Left ventricle myocardium inferior (tissue), 1 donor: ENCODE results near the gene BRCA1. TPM values are rescaled to one million over a fixed set of nuclear protein-coding genes. Genes with fewer than 3 reads are reported as not detected.
"Not testable (repeated sequence)": the region's sequence is repeated elsewhere in the genome, so short reads cannot be mapped to it uniquely, and the experiment has no call there.

ENCODE experiments used
- DNase-seq: peaks from one replicate; pipeline ENCODE4 v3.0.0-alpha.2; 2020
- H3K27ac ChIP-seq: fragments of 200-600 bp; replicated peaks from 2 replicates; pipeline ENCODE4 v1.8.0; 2021
- H3K27me3 ChIP-seq: fragments of 200-600 bp; 2 replicates; pipeline ENCODE4 v1.8.0; 2021; ENCODE audit warnings: low read depth
- H3K36me3 ChIP-seq: fragments of 200-600 bp; 2 replicates; pipeline ENCODE4 v1.8.0; 2021
- H3K4me1 ChIP-seq: fragments of 200-600 bp; 2 replicates; pipeline ENCODE4 v1.8.0; 2021
- H3K4me3 ChIP-seq: fragments of 200-600 bp; 2 replicates; pipeline ENCODE4 v1.8.0; 2021; ENCODE audit warnings: mild to moderate bottlenecking, moderate library complexity
- H3K9me3 ChIP-seq: fragments of 200-600 bp; replicated peaks from 2 replicates; pipeline ENCODE4 v1.8.0; 2021
- CTCF ChIP-seq: fragments of 200-600 bp; IDR thresholded peaks from 2 replicates; pipeline ENCODE4 v1.8.0; 2021; ENCODE audit warnings: antibody characterized with exemption, mild to moderate bottlenecking, borderline replicate concordance
- intact Hi-C: fragments of 100-400 bp; cut with micrococcal nuclease; formaldehyde crosslinking; loops from one replicate; pipeline ENCODE4 v1.11.0; 2022
- total RNA-seq: library from RNA; stranded (reverse); fragmentation: NEBNext Ultra II Directional; extraction: Animal tissue kit (Norgen Biotek cat#: 25700); gene quantifications from one replicate; pipeline ENCODE4 v1.2.1, GENCODE V29; 2021
- donor health status: DM: no; HTN: yes; CAD: no; lungs with severe emphysema.

Gene BRCA1
- total RNA-seq, 1 donor from 2014 or later: 8.1 TPM

- Histone ChIP-seq H3K4me1 (no peaks in the 10 kb centered on the region), H3K27me3 (no peaks in the 10 kb centered on the region), H3K36me3 (no peaks in the 10 kb centered on the region), H3K27ac (no peak overlapping the region), H3K9me3 (no peaks in the 10 kb centered on the region), H3K4me3 (no peak overlapping the region)
- DNase-seq: no peak
- no peak for TF ChIP-seq CTCF
- intact Hi-C loops: no loop called here
These were observed 21.5 kb upstream of the BRCA1 start for GRCh38 chr17:43146649-43147048.

- TF ChIP-seq CTCF: no peak
- intact Hi-C loops: no loop called here
- Histone ChIP-seq H3K27ac (no peak overlapping the region), H3K36me3 (peaks cover 3% of the 10 kb centered on the region), H3K9me3 (no peaks in the 10 kb centered on the region), H3K4me3 (no peak overlapping the region), H3K4me1 (no peaks in the 10 kb centered on the region), H3K27me3 (no peaks in the 10 kb centered on the region)
- no peak for DNase-seq
These were observed 18.0 kb upstream of the BRCA1 start for GRCh38 chr17:43143201-43143600.

GRCh38 chr17:43142153-43142552 is 17.0 kb upstream of the BRCA1 start:
- Histone ChIP-seq H3K4me3 (no peak overlapping the region), H3K36me3 (peaks cover 3% of the 10 kb centered on the region), H3K27me3 (no peaks in the 10 kb centered on the region), H3K4me1 (no peaks in the 10 kb centered on the region), H3K27ac (no peak overlapping the region), H3K9me3 (no peaks in the 10 kb centered on the region)
- TF ChIP-seq CTCF: no peak
- intact Hi-C loops: no loop called here
- DNase-seq: no peak

- no peak for TF ChIP-seq CTCF
- Histone ChIP-seq H3K36me3 (peaks cover 4% of the 10 kb centered on the region), H3K4me1 (no peaks in the 10 kb centered on the region), H3K27me3 (no peaks in the 10 kb centered on the region), H3K4me3 (no peak overlapping the region), H3K9me3 (no peaks in the 10 kb centered on the region), H3K27ac (no peak overlapping the region)
- DNase-seq: no peak
- intact Hi-C loops: no loop called here
These were observed 15.5 kb upstream of the BRCA1 start for GRCh38 chr17:43140396-43141332.

- H3K4me3 ChIP-seq, H3K4me1 ChIP-seq, H3K27ac ChIP-seq, intact Hi-C loops, H3K27me3 ChIP-seq, H3K9me3 ChIP-seq, DNase-seq: not testable (repeated sequence)
- peaks cover 25% of the 10 kb centered on the region for H3K36me3 ChIP-seq
These were observed 13.4 kb upstream of the BRCA1 start for GRCh38 chr17:43138531-43138930.

GRCh38 chr17:43136574-43136973 is 11.4 kb upstream of the BRCA1 start:
- DNase-seq, H3K4me1 ChIP-seq, intact Hi-C loops, H3K27me3 ChIP-seq, H3K9me3 ChIP-seq, H3K27ac ChIP-seq, H3K4me3 ChIP-seq: not testable (repeated sequence)
- H3K36me3 ChIP-seq: peaks cover 37% of the 10 kb centered on the region
